PC-9 (cell line): Measurements from ENCODE around the gene NRBP1. TPM values are rescaled to one million over a fixed set of nuclear protein-coding genes. Genes with fewer than 3 reads are reported as not detected.

ENCODE experiments used
- BruUV-seq: library from RNA; stranded (reverse); fragments of 400-500 nt; replicated peaks from 2 replicates; lab custom pipeline; 2021; lab: Mats Ljungman, UMichigan
- CTCF ChIA-PET: fragments of 300-600 bp; sonication (Branson Sonifier 250); formaldehyde crosslinking; loops from one replicate; lab custom pipeline; 2022; ENCODE audit warnings: antibody characterized with exemption; lab: Charles Lee
- POLR2A ChIA-PET: fragments of 300-600 bp; sonication (Branson Sonifier 250); formaldehyde crosslinking; loops from one replicate; lab custom pipeline; 2022; ENCODE audit warnings: antibody characterized with exemption; ENCODE audit not compliant: unreplicated experiment; lab: Charles Lee
- DNase-seq, 2 experiments: peaks; one replicate each; pipeline versions ENCODE4 v3.0.0 to v3.0.0-alpha.2; 2015 to 2022; ENCODE audit warnings: mixed read lengths in 1 of 2
- H2AFZ ChIP-seq: fragments of 200-600 bp; sonication (generic); 2 replicates; pipeline ENCODE4 v1.8.1; 2017; ENCODE audit warnings: antibody characterized with exemption
- H3F3A ChIP-seq: fragments of 200-600 bp; sonication (generic); 2 replicates; pipeline ENCODE4 v1.8.1; 2017; ENCODE audit warnings: antibody characterized with exemption, mild to moderate bottlenecking, low read depth; ENCODE audit not compliant: insufficient read depth
- H3K27ac ChIP-seq: fragments of 200-600 bp; sonication (generic); 2 replicates; pipeline ENCODE4 v1.6.1; 2016; ENCODE audit warnings: mixed run types
- H3K27me3 ChIP-seq: fragments of 200-600 bp; sonication (generic); 2 replicates; pipeline ENCODE4 v1.6.1; 2016; ENCODE audit warnings: low read depth, mixed run types; ENCODE audit not compliant: insufficient read depth
- H3K36me3 ChIP-seq: fragments of 200-600 bp; sonication (generic); 2 replicates; pipeline ENCODE4 v1.6.1; 2016; ENCODE audit warnings: low read depth, mixed run types
- H3K4me1 ChIP-seq: fragments of 200-600 bp; sonication (generic); replicated peaks from 2 replicates; pipeline ENCODE4 v1.6.1; 2016; ENCODE audit warnings: mixed run types; ENCODE audit not compliant: insufficient read depth
- H3K4me2 ChIP-seq: fragments of 200-600 bp; sonication (generic); 2 replicates; pipeline ENCODE4 v1.6.1; 2017; ENCODE audit warnings: mixed run types
- H3K4me3 ChIP-seq: fragments of 200-600 bp; sonication (generic); 2 replicates; pipeline ENCODE4 v1.6.1; 2016; ENCODE audit warnings: mixed run types
- H3K79me2 ChIP-seq: fragments of 200-600 bp; sonication (generic); 2 replicates; pipeline ENCODE4 v1.6.1; 2017; ENCODE audit warnings: low read depth, mixed run types
- H3K9me2 ChIP-seq: fragments of 200-600 bp; sonication (generic); 2 replicates; pipeline ENCODE4 v1.8.1; 2017; ENCODE audit warnings: mild to moderate bottlenecking; ENCODE audit not compliant: insufficient read depth
- H3K9me3 ChIP-seq: fragments of 200-600 bp; sonication (generic); 2 replicates; pipeline ENCODE4 v1.8.1; 2016; ENCODE audit warnings: low read depth; ENCODE audit not compliant: insufficient read depth
- H4K20me1 ChIP-seq: fragments of 200-600 bp; sonication (generic); 2 replicates; pipeline ENCODE4 v1.8.1; 2017; ENCODE audit not compliant: insufficient read depth
- EZH2 ChIP-seq: fragments of 200-600 bp; sonication (generic); IDR thresholded peaks from 2 replicates; pipeline ENCODE4 v1.8.0; 2017; ENCODE audit warnings: antibody characterized with exemption, low read depth
- intact Hi-C: fragments of 100-400 bp; cut with micrococcal nuclease; formaldehyde crosslinking; loops from one replicate; pipeline ENCODE4 v1.10.0; 2022; ENCODE audit not compliant: unreplicated experiment
- total RNA-seq: library from RNA; stranded (reverse); gene quantifications from 2 replicates; pipeline ENCODE4 v1.2.3, GENCODE V29; 2021
- TF ChIP-seq, protein P1 (sequence below): fragments of 200-600 bp; sonication (generic); conservative IDR thresholded peaks from 2 replicates; pipeline ENCODE4 v1.6.1; 2017; ENCODE audit warnings: mixed run types, antibody characterized with exemption, mild to moderate bottlenecking, moderate library complexity

The NRBP1 gene
- total RNA-seq, 1 experiment from 2014 or later = 83.9 TPM

DNA sequence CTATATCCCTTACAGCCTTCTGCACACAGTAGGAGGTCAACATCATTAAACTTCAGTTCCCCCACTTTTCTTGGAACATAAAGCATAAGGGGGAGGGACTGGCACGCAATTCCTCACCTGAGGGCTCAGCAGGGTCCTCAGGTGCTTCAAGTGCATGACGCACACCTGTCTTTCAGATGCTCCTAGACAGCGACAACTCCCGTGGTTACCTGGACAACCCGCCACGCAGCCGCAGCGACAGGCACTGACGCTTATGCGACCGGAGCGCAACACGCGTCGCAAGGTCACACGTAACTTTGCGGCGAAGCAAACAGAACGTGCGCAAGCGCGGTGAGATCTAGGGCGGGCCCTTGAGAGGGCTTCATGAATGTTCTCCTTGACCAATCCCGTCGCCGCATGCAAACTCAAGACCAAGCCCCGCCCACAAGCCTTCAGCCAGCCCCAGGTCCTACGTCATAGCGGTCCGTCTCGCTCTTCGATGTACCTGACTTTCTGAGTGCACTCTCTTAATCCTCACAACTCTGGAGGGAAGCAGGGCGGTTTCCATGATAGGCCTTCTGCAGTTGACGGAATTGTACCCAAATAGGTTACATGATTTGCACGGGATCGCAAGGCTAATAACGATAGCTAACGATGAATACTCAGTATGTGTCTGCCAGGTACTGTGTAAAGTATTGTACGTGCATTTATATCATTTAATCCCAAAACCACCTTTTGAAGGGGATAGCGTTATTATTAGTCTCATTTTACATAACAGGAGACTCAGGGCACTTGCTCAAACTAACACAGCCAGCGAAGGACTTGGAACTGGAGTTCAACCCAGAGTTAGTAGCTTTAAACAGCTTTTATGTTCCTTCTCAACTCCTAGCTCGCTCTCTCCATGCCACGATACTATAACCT lies 61.3 kb downstream of the NRBP1 start, which contains the start of gene IFT172:
IFT172 (minus strand) TSS at position 246 of the 900 bp plus-strand sequence; CDS start at position 156, 90 bp downstream.
- Histone ChIP-seq H3K9me3 (no peaks in the 10 kb centered on the region), H3K27ac (peak within 1 kb of the TSS; percentile 31), H3K4me1 (peaks cover 17% of the 10 kb centered on the region), H4K20me1 (no peaks in the 10 kb centered on the region), H2AFZ (peak within 1 kb of the TSS; percentile 97), H3K79me2 (0 out of 2 replicates have a peak, but pooled peaks cover 8% of the 10 kb centered on the region), H3K4me3 (peak within 1 kb of the TSS; percentile 65), H3F3A (peaks cover 15% of the 10 kb centered on the region), H3K36me3 (no peaks in the 10 kb centered on the region), H3K27me3 (no peaks in the 10 kb centered on the region), H3K4me2 (peak within 1 kb of the TSS; percentile 94), H3K9me2 (no peaks in the 10 kb centered on the region)
- DNase-seq = peak; percentile 98 to 100
- POLR2A ChIA-PET = no interaction called here
- CTCF ChIA-PET = interaction anchor here (0.6 kb wide), 1 partner anchor 473 kb away, joined by 3 read pairs; no protein-coding TSS in a partner anchor
- TF ChIP-seq, protein P1, sequence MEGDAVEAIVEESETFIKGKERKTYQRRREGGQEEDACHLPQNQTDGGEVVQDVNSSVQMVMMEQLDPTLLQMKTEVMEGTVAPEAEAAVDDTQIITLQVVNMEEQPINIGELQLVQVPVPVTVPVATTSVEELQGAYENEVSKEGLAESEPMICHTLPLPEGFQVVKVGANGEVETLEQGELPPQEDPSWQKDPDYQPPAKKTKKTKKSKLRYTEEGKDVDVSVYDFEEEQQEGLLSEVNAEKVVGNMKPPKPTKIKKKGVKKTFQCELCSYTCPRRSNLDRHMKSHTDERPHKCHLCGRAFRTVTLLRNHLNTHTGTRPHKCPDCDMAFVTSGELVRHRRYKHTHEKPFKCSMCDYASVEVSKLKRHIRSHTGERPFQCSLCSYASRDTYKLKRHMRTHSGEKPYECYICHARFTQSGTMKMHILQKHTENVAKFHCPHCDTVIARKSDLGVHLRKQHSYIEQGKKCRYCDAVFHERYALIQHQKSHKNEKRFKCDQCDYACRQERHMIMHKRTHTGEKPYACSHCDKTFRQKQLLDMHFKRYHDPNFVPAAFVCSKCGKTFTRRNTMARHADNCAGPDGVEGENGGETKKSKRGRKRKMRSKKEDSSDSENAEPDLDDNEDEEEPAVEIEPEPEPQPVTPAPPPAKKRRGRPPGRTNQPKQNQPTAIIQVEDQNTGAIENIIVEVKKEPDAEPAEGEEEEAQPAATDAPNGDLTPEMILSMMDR = no peak
- no peak for TF ChIP-seq EZH2
- BruUV-seq = TSS peak; percentile 85
- intact Hi-C loops = loop anchor here (1.0 to 5.0 kb wide), 3 partner anchors 47 to 139 kb away; partner anchors contain the start of genes CCDC121, GPN1, KRTCAP3 and ZNF512

Other genes with a start within 250 kb of the NRBP1 start
- gene ATRAID, start 216.6 kb upstream of the NRBP1 start, total RNA-seq = 92.8 and 126 TPM in 2 replicates
- 49.0 and 70.0 TPM in 2 replicates for gene SLC5A6, start 216.4 kb upstream of the NRBP1 start, total RNA-seq
- gene CAD, start 211.3 kb upstream of the NRBP1 start, total RNA-seq = 41.5 and 70.8 TPM in 2 replicates
- gene SLC30A3, start 165.6 kb upstream of the NRBP1 start, total RNA-seq = 1.5 and 2.3 TPM in 2 replicates
- not detected in 2 replicates for gene DNAJC5G, start 153.2 kb upstream of the NRBP1 start, total RNA-seq
- gene TRIM54, start 146.2 kb upstream of the NRBP1 start, total RNA-seq = 8.2 and 9.8 TPM in 2 replicates
- 2.8 and 4.6 TPM in 2 replicates for gene UCN, start 120.2 kb upstream of the NRBP1 start, total RNA-seq
- gene MPV17, start 105.5 kb upstream of the NRBP1 start, total RNA-seq = 42.2 and 47.5 TPM in 2 replicates
- gene GTF3C2, start 71.9 kb upstream of the NRBP1 start, total RNA-seq = 57.5 and 69.8 TPM in 2 replicates
- gene EIF2B4, start 58.3 kb upstream of the NRBP1 start, total RNA-seq = 32.9 and 33.1 TPM in 2 replicates
- 60.6 and 73.7 TPM in 2 replicates for gene SNX17, start 58.0 kb upstream of the NRBP1 start, total RNA-seq
- 4.1 and 4.5 TPM in 2 replicates for gene ZNF513, start 47.9 kb upstream of the NRBP1 start, total RNA-seq
- gene PPM1G, start 19.0 kb upstream of the NRBP1 start, total RNA-seq = 114 and 136 TPM in 2 replicates
- gene KRTCAP3, start 13.8 kb downstream of the NRBP1 start, total RNA-seq = 62.9 and 91.7 TPM in 2 replicates
- 26.2 and 27.2 TPM in 2 replicates for gene IFT172, start 61.1 kb downstream of the NRBP1 start, total RNA-seq
- gene FNDC4, start 66.6 kb downstream of the NRBP1 start, total RNA-seq = 5.3 and 6.3 TPM in 2 replicates
- 3.4 and 4.0 TPM in 2 replicates for gene GCKR, start 68.2 kb downstream of the NRBP1 start, total RNA-seq
- gene ZNF512, start 154.4 kb downstream of the NRBP1 start, total RNA-seq = 27.1 and 40.6 TPM in 2 replicates
- 1.9 and 2.9 TPM in 2 replicates for gene CCDC121, start 200.4 kb downstream of the NRBP1 start, total RNA-seq
- gene GPN1, start 200.4 kb downstream of the NRBP1 start, total RNA-seq = 37.3 and 45.1 TPM in 2 replicates
- 29.3 and 33.0 TPM in 2 replicates for gene SUPT7L, start 235.0 kb downstream of the NRBP1 start, total RNA-seq
- 18.5 and 22.7 TPM in 2 replicates for gene SLC4A1AP, start 235.3 kb downstream of the NRBP1 start, total RNA-seq